GM19395 (cell line): Measurements from ENCODE around the gene CCNQ.

Source experiments
- ATAC-seq: cut with Tn5 transposase; IDR thresholded peaks from one replicate; pipeline ENCODE4 v1.9.1; 2021; ENCODE audit warnings: mild to moderate bottlenecking, moderate library complexity; ENCODE audit not compliant: unreplicated experiment

The CCNQ gene

DNA sequence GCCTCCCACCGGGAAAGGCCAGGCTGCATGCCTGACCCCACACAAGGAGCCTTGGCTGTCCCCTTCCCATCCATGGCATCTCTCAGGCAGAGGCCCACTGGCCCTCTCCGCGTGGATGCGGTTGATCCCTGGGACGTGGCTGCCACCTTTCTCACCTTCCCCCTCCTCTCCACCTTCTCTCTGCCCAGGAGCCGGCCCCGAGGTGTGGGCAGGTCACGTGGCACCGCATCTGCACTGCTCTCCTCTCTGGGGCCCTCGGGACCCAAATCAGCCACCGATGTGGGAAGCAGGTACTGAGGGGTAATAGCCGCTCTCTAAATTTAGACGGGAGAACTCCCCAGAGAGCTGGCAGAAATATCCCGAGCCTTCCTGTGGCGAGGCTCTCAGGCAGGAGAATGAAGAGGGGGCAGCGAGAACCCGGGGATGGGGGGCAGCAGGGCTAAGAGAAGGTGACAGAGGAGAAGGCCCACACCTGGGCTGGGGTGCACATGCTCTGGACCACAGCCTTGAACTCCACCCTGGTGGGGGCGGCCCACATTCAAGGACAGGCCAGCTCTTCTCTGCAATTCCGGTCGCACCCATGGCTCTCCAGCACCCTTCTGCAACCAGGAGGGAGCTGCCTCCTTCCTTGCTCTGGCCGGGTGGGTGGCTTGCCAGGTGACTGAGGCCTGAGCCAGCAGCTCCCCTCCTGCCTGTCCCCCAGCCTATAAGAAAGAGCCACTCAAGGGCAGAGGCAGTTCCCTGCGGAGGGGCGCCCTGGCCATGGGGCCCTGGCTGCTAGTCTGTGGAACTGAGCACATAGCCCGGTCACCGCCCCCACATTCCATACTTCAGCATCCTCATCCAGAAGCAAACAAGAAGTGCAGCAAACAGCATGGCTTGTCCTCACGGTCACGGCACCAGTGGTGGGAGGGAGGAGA lies 38.4 kb upstream of the CCNQ start:
- ATAC-seq: no peak

DNA sequence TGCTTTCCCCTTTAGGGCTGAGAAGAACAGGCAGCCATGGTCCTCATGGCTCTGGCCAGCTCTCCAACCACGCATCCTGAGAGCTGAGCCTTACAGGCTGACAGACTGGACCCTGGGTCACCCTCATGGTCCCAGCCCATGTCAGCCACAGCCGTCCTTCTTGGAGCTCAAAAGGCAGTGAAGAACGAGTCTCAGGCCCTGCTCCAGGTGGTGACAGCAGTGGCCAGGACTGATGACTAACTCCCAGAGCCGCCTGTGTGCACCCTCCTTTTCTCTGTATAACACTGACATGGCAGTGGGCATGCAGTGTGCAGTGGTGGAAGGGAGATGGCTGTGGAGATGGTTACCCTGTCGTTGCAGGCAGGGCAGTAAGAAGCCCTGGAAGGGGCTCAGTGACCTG lies 37.8 kb upstream of the CCNQ start:
- ATAC-seq: no peak

DNA sequence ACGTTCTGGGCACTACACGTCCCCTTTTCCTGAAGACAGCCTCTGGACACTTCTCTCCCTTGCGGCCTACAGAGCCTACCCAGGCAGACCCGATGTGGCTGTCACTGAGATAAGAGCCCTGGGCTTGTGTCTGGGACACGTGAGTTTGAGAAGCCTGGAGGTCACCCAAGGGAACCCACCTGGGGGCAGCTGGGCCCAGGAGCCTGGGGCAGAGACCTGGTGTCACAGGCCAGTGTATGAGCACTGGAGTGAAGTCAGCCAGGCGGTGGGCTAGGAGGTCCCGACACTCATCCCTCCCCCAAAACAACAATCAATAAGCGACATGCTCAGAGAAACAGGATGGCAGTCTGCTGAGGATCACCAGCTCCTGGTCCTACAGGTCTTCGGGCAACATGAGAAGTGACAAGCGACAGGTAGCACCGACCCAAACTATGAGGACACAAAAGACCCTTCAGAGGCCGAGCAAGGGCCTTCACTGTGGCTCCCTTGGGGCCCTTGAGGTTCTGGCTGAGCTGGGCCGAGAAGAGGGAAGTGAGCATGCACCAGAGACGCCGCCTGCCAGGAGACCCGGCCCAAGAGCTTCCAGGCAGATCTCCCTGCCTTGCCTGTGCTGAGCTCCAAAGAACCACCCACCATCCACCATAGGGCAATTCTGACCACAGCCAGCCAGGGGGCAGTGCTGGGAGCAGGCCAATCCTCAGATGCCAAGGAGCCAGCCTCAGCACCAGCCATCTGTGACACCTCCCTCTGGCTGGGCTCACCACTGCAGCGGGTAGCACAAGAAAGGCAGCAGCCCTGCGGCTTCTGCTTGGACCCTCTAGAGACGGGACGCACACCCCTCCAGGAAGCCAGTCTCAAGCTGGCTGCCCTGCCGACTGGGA lies 37.1 kb upstream of the CCNQ start:
- ATAC-seq: no peak

DNA sequence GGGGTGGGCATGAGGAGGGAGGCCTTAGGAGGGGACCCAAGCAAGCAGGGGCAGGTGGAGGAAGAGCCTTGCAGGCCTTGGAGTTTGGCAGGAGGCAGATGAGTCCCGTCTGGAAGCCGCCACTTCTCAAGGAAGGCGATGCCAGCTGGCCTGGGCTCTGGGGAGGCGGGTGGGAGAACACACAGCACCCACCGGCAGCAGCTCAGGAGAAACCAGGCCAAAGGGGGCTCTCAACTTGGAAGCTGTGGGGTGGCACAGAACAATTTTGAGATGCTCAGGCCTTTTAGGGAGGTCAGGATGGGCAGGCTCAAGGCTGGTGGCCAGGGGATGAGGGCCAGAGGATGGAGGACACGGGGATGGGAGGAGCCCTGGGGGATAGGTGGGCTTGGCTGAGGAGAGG lies 36.4 kb upstream of the CCNQ start:
- ATAC-seq: no peak

DNA sequence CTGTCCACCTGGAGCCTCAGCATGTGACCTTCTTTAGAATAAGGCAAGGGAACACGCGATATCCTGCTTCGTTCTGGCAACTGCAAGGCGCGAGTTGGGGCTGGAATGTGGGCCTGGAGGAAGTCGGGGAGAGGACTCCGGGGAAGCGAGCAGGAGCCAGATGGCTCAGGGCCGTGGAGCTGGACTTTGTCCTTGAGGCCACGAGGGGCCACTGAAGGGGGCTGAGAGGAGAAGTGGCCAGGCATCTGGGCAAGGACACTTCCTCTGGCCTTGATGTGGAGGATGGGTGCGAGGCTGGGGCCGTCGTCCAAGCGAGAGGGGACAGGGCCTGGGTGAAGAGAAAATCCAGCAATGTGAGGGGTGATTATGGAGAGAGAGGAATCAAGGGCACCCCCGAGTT lies 35.9 kb upstream of the CCNQ start:
- no peak for ATAC-seq

DNA sequence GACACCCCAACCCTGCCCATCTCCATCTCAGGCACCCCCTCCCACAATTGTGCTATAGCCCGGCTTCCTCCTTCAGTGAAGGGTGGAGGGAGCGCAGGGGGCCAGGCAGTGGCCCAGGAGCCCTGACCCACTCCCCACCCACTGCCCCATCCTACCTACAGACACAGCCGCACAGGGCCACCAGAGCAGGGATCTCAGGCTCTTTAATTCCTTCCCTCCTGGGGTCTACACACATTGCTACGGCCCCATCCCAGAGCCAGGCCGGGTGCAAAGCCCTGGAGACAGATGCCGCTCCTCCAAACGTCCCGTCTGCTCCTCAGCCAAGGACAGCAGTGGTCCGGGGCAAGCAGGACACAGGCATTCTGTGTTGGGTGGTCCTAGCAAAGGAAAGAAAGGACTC lies 35.3 kb upstream of the CCNQ start:
- no peak for ATAC-seq

DNA sequence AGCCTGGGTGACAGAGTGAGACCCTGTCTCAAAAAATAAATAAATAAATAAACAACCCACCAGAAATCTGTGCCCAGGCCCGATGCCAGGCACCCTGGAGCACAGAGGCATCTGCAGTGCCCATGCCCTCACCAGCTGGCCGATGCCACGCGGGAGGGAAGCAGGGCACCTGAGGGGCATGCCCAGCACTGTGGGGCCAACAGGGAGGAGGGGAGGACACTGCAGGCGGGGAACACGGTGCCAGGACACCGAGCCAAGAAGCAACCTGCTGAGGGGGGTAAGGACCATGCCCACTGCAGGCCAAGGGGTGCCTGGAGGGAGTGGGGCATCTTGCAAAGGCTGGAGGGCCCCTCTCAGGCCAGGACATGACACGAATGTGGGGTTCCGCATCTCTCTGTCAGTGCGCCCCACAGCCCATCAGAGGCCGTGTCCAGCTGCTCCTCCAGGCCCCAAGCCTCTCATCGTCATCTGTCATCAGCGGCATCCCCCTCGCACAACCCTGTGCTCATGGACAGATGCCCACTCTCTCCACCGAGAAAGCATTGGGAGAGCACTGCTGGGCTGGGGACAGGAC lies 34.8 kb upstream of the CCNQ start:
- no peak for ATAC-seq

DNA sequence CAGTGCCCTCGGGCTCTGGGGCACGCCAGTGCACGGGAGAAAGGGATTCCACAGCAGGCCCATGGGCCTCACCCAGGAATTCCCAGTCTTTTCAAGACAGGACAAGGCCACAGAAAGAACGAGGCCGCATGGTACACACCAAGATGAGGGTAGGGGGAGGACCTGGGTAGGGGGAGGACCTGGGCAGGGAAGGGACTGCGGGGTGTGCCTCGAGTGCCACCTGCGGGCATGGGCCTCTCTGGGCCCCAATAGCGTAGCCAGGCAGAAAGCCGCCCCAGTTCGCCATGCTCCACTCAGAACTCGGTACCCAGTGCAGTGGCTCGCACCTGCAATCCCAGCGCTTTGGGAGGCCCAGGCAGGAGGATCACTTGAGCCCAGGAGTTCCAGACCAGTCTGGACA lies 34.1 kb upstream of the CCNQ start:
- ATAC-seq: no peak

DNA sequence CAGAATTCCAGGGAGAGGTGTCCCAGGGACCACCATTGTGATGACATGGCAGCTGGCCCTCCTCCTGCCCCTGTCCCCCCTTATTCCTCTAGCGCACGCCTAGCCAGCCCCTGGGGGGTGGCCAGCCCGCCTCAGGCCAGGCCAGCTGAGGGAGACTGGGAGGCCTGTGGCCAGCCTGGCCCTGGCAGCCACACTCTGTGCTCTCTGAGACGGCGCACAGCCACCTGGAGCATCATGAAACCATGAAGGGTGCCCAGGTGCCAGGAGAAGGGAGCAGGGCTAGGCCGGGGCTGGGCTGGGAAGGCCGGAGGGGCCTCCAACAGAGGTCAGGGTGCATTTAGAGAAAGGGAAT lies 33.6 kb upstream of the CCNQ start:
- ATAC-seq: no peak

DNA sequence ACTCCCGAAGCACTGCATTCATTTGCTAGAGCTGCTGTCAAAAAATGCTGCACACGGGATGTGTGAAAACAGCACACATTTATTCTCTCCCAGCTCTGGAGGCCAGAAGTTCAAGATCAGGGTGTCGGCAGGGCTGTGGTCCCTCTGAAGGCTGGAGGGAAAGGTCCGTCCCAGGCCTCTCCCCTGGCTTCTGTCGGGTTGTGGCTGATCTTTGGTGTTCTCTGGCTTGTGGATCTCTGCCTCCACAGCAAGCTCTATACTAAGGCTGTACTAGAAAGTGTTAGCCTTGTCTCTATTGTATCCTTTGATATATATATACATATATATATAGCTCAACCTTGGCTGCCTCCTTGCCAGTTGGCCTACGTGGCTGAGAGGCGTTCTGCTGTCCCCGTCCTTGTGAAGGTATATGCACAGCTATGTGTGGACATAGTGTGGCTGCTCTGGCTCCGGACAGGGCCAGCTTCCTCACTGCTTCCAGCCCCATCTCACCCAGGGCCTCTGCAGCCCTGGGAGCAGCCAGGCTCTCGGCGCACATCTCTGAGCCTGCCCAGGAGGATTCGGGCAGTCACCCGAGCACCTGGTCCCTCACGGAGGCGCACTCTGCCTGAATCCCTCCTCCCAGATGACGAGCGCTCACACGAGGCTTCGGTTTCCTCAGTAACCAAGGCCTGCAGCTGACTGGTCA lies 33.1 kb upstream of the CCNQ start:
- ATAC-seq: no peak

DNA sequence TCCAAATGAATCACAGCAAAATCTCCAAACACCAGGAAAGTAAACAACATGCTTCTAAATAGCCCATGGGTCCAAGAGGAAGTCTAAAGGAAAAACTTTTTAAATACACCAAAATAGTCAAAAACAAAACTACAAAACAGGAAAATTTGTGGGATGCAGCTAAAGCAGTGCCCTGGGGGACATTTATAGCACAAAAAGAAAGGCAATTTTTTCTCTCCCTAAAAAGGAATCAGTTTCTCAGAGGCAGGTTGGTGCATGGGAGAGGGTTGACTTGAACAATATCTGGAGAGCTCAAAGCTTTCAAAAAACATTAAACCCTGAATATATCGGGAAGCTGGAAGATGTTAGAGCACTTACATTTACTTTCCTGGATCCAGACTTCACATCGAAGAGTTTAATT lies 32.4 kb upstream of the CCNQ start:
- ATAC-seq: no peak

DNA sequence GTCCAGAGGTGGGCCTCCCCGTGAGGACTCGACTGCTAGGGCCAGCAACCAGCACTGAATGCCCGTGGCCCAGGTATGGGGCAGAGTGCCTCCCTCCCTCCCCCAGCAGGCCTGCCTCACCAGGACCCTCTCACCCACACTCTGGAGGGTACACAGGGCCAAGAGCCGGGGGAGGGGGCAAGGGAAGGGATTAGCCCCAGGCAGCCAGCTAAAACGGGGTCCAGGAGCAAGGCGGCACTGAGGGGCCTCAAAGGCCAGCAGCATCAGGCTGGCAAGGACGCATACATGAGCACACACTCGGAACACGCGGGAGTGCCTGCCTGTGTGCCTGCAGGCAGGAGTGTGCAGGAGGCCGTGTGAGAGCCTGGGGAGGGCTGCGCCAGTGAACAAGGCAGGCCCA lies 29.7 kb upstream of the CCNQ start:
- no peak for ATAC-seq

DNA sequence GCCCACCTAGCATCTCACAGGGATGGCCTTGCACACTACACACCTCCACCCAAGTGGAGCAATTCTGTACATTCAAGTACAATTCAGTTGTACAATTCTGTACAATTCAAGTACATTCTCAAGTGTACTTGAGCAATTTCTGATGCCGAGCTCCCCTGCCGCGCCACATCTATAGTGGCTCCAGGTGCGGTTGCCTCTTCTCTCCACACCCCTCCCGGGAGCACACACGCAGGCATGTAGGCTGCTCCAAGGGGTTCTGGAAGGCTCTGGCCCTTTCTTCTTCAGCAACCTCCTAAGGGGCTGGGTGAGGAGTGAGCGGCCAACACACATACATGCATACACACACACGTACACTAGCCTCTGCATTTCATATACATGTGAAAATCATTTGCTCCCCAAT lies 29.2 kb upstream of the CCNQ start:
- ATAC-seq: no peak

DNA sequence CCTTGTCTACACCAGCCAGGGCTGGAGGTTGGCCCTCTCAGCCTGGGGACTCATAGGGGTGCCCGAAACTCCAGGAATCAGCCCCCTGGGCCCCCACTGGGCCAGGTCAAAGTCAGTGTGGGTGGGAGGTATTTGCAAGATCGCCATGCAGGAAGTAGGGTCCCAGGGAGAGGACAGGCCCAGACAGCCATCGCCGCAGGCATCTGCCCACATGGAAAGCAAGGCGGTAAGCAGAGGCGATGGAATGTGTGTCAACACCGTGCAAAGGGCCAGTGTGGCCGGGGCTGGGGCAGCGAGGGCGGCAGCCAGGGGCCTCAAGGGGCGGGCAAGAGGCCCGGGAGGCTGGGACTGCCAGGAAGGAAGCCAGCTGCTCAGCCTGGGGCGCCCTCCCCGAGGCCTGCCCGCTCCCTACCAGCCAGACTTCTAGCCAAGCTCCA lies 28.8 kb upstream of the CCNQ start:
- no peak for ATAC-seq

DNA sequence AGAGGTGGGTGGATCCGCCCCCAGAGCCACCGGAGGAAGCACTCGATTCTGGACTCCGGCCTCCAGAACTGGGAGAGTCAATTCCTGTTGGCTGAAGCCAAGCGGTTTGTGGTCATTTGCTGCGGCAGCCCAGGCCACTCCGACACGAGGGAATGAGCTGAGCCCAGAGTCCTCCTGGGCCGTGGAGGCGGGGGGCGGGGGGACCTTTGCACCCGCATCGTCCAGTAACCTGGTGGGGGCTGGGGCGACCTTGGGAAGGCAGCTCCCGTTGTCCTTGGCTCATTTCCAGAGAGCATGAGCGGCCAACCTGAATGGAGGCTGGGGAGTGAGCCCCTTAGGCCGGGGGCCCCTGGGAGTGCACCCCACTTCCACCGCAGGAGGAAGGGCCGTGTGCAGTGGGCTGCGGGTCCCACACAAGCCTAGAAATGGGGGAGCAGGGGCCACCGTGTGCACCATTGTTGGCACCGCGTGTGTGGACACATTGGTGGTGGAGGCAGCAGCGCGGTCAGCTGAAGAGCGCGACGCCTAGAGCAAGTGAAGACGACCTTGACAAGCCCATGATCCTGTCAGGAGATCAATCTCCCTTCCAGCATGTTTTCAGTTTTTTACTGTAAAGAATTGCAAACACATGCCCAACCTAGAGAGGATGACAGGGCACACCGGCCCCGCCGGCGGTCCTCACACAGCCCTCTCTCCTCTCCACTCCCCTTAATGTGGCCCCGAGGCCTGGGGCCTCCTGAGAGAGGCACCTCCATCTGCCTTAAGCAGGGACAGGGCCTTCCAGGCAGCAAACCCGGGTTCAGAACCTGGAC lies 28.1 kb upstream of the CCNQ start:
- ATAC-seq: no peak

DNA sequence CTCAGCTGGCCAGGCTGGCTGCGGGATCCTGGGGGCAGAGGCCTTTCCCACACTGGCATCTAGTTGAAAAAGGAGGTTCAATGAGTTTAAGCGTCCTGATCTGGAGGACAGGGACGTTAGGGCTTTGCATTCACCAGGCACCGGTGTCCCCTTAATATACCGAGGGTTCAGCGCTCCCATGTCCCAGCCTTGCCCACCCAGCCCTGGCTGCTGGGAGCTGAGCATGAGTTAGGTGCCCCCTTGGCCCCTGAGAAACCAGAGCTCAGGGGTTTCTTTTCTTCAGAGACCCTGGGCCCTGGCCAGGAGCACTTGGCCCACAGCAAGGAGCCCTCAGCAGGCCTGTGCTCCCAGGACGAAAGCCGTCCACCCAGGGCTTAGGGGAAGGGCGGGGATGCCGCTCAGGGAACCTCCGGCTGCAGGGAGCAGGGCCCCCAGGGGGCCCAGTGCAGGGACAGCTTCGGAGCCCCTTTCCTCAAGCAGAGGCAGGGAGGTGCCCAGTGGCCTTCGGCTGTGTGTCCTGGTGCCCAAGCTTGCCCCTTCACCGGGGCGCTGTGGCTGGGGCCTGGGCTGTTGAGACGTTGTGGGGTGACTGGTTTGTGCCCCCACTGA lies 27.2 kb upstream of the CCNQ start:
- ATAC-seq: no peak

DNA sequence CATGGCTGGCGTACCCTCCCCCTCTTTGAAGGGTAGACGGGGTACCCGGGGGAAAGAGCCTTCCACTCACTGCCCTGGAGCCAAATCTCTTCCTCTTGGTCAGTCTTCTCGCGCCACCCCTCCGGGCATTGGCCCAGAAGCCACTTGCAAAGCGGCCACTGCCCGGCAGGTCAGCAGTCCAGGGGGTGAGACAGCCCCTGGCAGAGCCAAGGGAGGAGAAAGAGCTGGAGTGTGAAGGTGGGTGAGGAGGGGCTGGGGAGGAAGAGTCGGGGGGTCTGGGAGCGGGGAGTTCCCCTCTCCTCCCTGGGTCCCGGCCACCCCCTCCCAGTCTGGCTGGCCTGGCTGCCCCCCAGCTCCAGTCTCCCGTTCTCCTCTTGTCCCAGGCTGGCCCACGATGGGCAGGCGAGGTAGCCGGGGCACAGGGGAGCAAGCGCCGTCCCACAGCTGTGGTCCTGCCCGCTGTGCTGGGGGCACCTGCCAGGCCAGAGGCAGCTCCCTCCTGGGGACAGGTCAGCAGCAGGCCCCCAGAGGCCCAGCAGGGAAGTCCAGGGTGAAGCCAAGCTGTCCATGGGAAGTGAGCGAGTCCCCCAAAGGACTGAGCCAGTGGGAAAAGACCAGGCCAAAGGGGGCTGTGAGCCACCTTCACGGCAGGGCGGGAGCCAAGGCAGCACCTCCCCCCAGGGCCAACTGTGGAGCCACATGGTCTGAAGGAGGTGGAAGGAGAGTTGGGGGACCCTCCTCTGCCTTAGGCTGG lies 26.5 kb upstream of the CCNQ start:
- ATAC-seq: no peak

DNA sequence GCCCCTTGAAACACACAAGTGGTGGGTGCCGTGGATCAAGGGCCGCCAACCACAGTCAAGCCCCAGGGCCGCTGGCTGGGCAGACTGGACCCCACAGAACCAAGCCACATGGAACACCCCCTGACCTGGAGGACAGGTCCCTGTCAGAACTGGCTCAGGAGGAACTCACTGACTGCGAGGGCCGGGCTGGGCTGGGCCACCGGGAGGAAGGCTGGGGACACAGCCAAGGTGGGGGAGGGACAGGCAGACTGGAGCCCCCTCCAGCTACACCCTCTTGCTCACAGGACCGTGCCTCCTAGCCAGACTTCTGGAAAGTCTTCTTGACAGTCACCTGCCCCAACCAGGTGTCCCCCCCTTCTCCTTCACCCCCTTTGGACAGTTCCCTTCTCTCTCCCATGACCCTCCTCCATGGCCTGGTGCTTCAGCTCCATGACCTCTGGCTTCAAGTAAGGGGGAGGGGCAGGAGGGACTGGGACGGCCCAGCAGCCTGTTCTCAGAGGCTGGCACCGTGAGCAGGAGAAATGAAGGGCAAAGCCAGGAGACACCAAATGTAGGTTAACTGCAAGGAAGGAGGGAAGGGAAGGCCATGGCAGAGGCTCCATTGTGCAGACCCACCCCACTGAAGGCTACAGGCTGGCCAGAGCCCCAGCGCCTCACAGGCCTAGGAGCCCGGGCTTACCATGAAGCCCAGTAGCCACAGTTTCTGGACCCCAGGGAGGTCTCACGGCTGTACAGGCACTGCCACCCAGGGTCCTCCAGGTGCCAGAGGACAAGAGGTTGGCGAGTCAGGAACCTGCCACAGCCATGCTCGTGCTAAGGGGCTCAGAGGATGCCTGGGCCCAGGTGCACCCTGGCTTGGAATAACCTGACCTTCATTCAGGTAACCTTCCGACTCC lies 25.5 kb upstream of the CCNQ start:
- no peak for ATAC-seq
